ENCODE measurements around the gene RGS4.

The RGS4 gene

GRCh38 chr1:163069142-163069541, at the start of gene RGS4:
RGS4 (plus strand) TSS chr1:163069361; CDS start chr1:163069485, 124 bp downstream.
- DNase-seq: peak; percentile 22 to 96 (median 71)
- intact Hi-C loops (cut with DNase I): no loop called here

- intact Hi-C loops (cut with DNase I): no loop called here
- DNase-seq: no peak
These were observed 47.0 kb upstream of the RGS4 start for GRCh38 chr1:163022129-163022528.

- intact Hi-C loops (cut with DNase I): no loop called here
- DNase-seq: no peak
These were observed 41.6 kb upstream of the RGS4 start for GRCh38 chr1:163027610-163028009.

GRCh38 chr1:163029901-163030300, 39.3 kb upstream of the RGS4 start:
- no peak for DNase-seq
- intact Hi-C loops (cut with DNase I): no loop called here

- intact Hi-C loops (cut with DNase I): no loop called here
These were observed 33.5 kb upstream of the RGS4 start for GRCh38 chr1:163035446-163036249.

GRCh38 chr1:163036671-163037070, 32.5 kb upstream of the RGS4 start:
- DNase-seq: no peak
- intact Hi-C loops (cut with DNase I): no loop called here

More at GRCh38 chr1:163035446-163036249, 33.5 kb upstream of the RGS4 start:
- DNase-seq: no peak

GRCh38 chr1:163038928-163039706, 30.0 kb upstream of the RGS4 start:
- DNase-seq: no peak
- intact Hi-C loops (cut with DNase I): no loop called here

GRCh38 chr1:163039707-163040093, 29.5 kb upstream of the RGS4 start:
- DNase-seq: no peak
- intact Hi-C loops (cut with DNase I): no loop called here

- intact Hi-C loops (cut with DNase I): no loop called here
- no peak for DNase-seq
These were observed 23.1 kb upstream of the RGS4 start for GRCh38 chr1:163046071-163046470.

- intact Hi-C loops (cut with DNase I): no loop called here
- DNase-seq: no peak
These were observed 21.1 kb upstream of the RGS4 start for GRCh38 chr1:163047951-163048659.

- DNase-seq: no peak
- intact Hi-C loops (cut with DNase I): no loop called here
These were observed 20.3 kb upstream of the RGS4 start for GRCh38 chr1:163048869-163049268.

GRCh38 chr1:163049296-163049695, 19.9 kb upstream of the RGS4 start:
- DNase-seq: peak in 1 of 10 donors; percentile 69
- intact Hi-C loops (cut with DNase I): no loop called here

GRCh38 chr1:163050496-163050895, 18.7 kb upstream of the RGS4 start:
- intact Hi-C loops (cut with DNase I): no loop called here
- DNase-seq: no peak

- intact Hi-C loops (cut with DNase I): no loop called here
- no peak for DNase-seq
These were observed 15.0 kb upstream of the RGS4 start for GRCh38 chr1:163054181-163054591.

- intact Hi-C loops (cut with DNase I): no loop called here
- DNase-seq: no peak
These were observed 14.2 kb upstream of the RGS4 start for GRCh38 chr1:163055005-163055404.

GRCh38 chr1:163055531-163055930, 13.6 kb upstream of the RGS4 start:
- peak in 5 of 10 donors; percentile 16 to 82 (median 29) for DNase-seq
- intact Hi-C loops (cut with DNase I): no loop called here

GRCh38 chr1:163056831-163057230, 12.3 kb upstream of the RGS4 start:
- no peak for DNase-seq
- intact Hi-C loops (cut with DNase I): no loop called here

- no peak for DNase-seq
- intact Hi-C loops (cut with DNase I): no loop called here
These were observed 8.7 kb upstream of the RGS4 start for GRCh38 chr1:163060343-163061007.

- DNase-seq: no peak
- intact Hi-C loops (cut with DNase I): no loop called here
These were observed 6.0 kb upstream of the RGS4 start for GRCh38 chr1:163063143-163063542.

- intact Hi-C loops (cut with DNase I): no loop called here
- no peak for DNase-seq
These were observed 5.6 kb upstream of the RGS4 start for GRCh38 chr1:163063610-163064009.

GRCh38 chr1:163066168-163066567, 3.0 kb upstream of the RGS4 start:
- DNase-seq: no peak
- intact Hi-C loops (cut with DNase I): no loop called here
